Cardiac muscle cell (in vitro differentiated cells and primary cell): ENCODE data around the gene PLEKHO1. TPM values are rescaled to one million over a fixed set of nuclear protein-coding genes. Genes with fewer than 3 reads are reported as not detected.

Experiments
- DNase-seq, 2 donors: peaks; one replicate each; pipeline versions ENCODE4 v3.0.0 to v3.0.0-alpha.2; 2010 to 2017; ENCODE audit warnings: low read depth in 1 of 2, low spot score in 1 of 2
- H3K27ac ChIP-seq: fragments of 200-600 bp; sonication (generic); 2 replicates; pipeline ENCODE4 v1.5.1; 2016
- H3K27me3 ChIP-seq: fragments of 200-600 bp; sonication (generic); 2 replicates; pipeline ENCODE4 v1.6.0; 2016; ENCODE audit warnings: control low read depth
- H3K36me3 ChIP-seq: fragments of 200-600 bp; sonication (generic); 2 replicates; pipeline ENCODE4 v1.5.1; 2016; ENCODE audit warnings: control low read depth
- H3K4me1 ChIP-seq: fragments of 200-600 bp; sonication (generic); 2 replicates; pipeline ENCODE4 v1.8.1; 2017; ENCODE audit warnings: low read depth, mild to moderate bottlenecking, mixed run types
- H3K4me3 ChIP-seq: fragments of 200-600 bp; sonication (generic); 2 replicates; pipeline ENCODE4 v1.5.1; 2016; ENCODE audit warnings: mild to moderate bottlenecking
- H3K9me3 ChIP-seq: fragments of 200-600 bp; sonication (generic); 2 replicates; pipeline ENCODE4 v1.5.1; 2017; ENCODE audit warnings: low read depth, mild to moderate bottlenecking, control low read depth
- CTCF ChIP-seq: IDR thresholded peaks from 2 replicates; pipeline ENCODE4 v1.5.1; 2012; ENCODE audit warnings: low read depth, mild to moderate bottlenecking, low read length
- polyA plus RNA-seq: library from polyadenylated mRNA; unstranded; fragments of >200 nt; fragmentation: Nextera tagmentation; extraction: Ambion mirVana; gene quantifications from 2 replicates; pipeline ENCODE4 v1.2.1, GENCODE V29; 2016
- total RNA-seq: library from RNA; depleted of rRNA; stranded (reverse); fragments of >200 nt; gene quantifications from 2 replicates; pipeline ENCODE4 v1.2.3, GENCODE V29; 2016

The PLEKHO1 gene
- total and polyA plus RNA-seq, 2 experiments from 2014 or later = 94.1 to 149 TPM

- H3K4me1 ChIP-seq = peaks cover 35% of the 10 kb centered on the region
- peaks cover 17% of the 10 kb centered on the region for H3K36me3 ChIP-seq
- peak overlapping the region; percentile 100 for H3K4me3 ChIP-seq
- TF ChIP-seq CTCF = no peak
- DNase-seq = peak in 1 of 2 donors; percentile 52
- H3K9me3 ChIP-seq = no peaks in the 10 kb centered on the region
- no peaks in the 10 kb centered on the region for H3K27me3 ChIP-seq
- H3K27ac ChIP-seq = peak overlapping the region; percentile 98
These were observed 661 bp downstream of the PLEKHO1 start for GRCh38 chr1:150150133-150151021.

DNA sequence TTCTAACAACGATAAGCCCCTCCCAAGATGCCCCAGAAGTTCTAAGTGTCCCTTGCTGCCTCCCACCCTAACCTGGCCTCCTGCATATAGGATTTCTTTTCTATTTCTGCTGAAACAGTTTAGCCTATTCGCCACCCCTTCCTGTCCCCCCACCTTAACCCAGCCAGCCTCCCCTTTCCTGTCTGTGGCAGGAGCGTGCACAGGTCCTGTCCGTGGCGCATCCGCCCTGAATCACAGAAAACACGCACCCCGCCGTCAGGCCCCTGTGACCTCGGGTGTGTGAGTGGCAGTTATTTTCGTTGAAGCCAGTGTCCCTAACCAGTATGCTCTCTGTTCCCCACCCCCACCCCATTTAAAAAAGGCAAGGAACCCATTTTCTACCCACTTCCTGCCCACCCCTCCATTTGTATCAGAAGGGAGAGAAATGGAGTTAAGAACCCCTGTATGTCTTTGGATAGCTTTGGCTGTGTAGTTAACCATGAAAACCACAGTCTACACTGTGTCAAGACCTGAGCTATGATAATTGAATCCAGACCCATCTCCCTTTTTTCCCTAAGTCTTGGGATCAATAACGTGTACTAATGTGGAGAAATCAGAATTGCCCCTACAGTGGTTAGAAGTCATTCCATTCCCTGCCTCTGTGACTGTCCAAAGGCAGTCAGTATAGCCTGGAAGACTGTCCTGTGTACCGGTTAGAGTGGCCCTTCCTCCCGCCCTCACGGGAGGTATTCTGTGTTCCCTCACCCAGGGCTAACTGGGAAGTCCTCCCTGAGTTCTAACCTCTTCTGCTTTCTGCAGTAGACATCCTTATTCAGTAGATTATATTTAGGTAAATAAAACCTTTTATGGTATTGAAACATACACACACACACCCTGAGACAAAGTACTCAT lies 1.8 kb downstream of the PLEKHO1 start:
- peaks cover 29% of the 10 kb centered on the region for H3K4me1 ChIP-seq
- H3K9me3 ChIP-seq = no peaks in the 10 kb centered on the region
- peaks cover 28% of the 10 kb centered on the region for H3K36me3 ChIP-seq
- H3K27ac ChIP-seq = peak overlapping the region; percentile 98
- no peak for TF ChIP-seq CTCF
- no peaks in the 10 kb centered on the region for H3K27me3 ChIP-seq
- H3K4me3 ChIP-seq = peak overlapping the region; percentile 100
- no peak for DNase-seq

GRCh38 chr1:150152182-150152536 lies 2.4 kb downstream of the PLEKHO1 start:
- no peak for TF ChIP-seq CTCF
- H3K4me1 ChIP-seq = peaks cover 25% of the 10 kb centered on the region
- H3K4me3 ChIP-seq = peak overlapping the region; percentile 100
- H3K9me3 ChIP-seq = no peaks in the 10 kb centered on the region
- H3K27me3 ChIP-seq = no peaks in the 10 kb centered on the region
- DNase-seq = no peak
- H3K36me3 ChIP-seq = peaks cover 34% of the 10 kb centered on the region
- H3K27ac ChIP-seq = peak overlapping the region; percentile 98

DNA sequence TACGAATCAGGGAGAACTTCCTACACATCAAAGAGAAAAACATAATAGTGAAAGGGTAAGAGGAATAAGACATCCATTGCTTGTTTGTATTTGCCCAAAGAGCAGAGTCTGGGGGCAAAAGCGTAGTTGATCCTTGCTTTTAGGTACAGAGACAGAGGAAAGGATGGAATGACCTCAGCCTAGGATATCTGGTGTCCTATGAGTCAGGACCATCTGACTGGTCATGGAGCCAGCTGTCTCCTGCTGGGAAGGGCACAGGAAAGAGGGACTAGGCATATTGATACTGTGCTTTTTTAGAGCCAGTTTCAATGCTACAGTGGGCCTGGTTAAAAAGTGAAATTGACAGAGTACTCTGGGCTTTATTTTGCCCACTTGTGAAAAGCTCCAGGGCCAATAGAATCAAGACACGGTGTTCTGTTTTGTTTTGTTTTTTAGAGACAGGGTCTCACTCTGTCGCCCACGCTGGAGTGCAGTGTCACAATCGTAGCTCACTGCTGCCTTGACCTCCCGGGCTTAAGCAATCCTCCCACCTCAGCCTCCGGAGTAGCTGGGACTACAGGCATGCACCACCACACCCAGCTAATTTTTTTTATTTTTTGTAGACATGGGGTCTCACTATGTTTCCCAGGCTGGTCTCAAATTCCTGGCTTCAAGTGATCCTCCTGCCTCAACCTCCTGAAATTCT lies 3.2 kb downstream of the PLEKHO1 start:
- H3K27me3 ChIP-seq = no peaks in the 10 kb centered on the region
- H3K36me3 ChIP-seq = peaks cover 42% of the 10 kb centered on the region
- peak overlapping the region; percentile 74 for H3K27ac ChIP-seq
- DNase-seq = peak in 1 of 2 donors; percentile 65
- TF ChIP-seq CTCF = no peak
- no peaks in the 10 kb centered on the region for H3K9me3 ChIP-seq
- H3K4me3 ChIP-seq = no peak overlapping the region
- peaks cover 25% of the 10 kb centered on the region for H3K4me1 ChIP-seq

DNA sequence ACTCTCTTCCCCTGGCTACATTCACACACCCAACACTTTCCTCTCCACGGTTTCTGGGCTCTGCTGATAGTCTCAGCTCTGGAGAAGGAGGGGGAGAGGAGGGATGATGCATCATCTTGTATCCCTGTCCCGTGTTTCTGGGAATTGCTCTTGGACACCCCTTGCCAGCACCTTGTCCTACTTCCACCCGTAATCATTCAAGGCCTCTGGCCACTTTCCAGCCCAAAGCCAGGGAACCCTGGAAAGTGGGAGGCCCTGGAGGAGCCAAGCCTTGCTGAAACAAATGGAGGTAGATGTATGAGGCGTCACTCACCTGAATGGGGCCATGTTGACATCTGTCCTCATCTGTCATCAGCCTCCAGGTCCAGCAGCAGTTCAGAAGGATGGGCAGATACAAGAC lies 4.4 kb downstream of the PLEKHO1 start:
- peaks cover 46% of the 10 kb centered on the region for H3K36me3 ChIP-seq
- H3K27me3 ChIP-seq = no peaks in the 10 kb centered on the region
- H3K4me3 ChIP-seq = no peak overlapping the region
- H3K4me1 ChIP-seq = peaks cover 17% of the 10 kb centered on the region
- H3K9me3 ChIP-seq = no peaks in the 10 kb centered on the region
- peak overlapping the region; percentile 74 for H3K27ac ChIP-seq
- no peak for TF ChIP-seq CTCF
- peak in 1 of 2 donors; percentile 46 for DNase-seq
